Breast epithelium (tissue), 3 donors: ENCODE results near the gene TRAPPC1.

Experiments
- POLR2AphosphoS5 ChIP-seq, 3 donors: sonication (generic); formaldehyde crosslinking; IDR thresholded peaks; one replicate each; pipeline ENCODE4 v1.6.1; 2017; ENCODE audit warnings: antibody characterized with exemption in 3 of 3
- TF ChIP-seq, protein P1 (sequence below), 3 donors: fragments of 450-650 bp; IDR thresholded peaks; one replicate each; pipeline ENCODE4 v1.5.1; 2016 to 2017; ENCODE audit warnings: antibody characterized with exemption in 3 of 3, mild to moderate bottlenecking in 3 of 3, moderate library complexity in 3 of 3

DNA sequence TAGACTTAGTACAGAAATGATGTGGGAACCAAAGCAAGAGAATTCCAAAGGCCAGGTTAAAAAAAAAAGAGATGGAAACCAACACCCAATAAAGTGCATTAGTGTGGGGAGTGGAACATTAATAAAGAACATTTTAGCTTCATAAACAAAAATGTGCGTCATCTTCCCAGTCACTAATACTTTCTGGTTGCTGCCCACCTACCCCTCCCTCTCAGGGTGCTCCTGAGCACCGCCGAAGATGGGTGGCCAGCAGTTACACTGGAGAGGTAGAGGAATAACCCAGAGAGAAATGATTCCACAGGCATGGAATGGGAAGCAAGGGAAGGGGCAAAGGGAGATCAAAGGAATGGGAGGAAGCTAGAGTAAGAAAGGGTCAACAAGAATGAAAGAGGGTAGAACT lies 49.1 kb downstream of the TRAPPC1 start:
- TF ChIP-seq, protein P1, sequence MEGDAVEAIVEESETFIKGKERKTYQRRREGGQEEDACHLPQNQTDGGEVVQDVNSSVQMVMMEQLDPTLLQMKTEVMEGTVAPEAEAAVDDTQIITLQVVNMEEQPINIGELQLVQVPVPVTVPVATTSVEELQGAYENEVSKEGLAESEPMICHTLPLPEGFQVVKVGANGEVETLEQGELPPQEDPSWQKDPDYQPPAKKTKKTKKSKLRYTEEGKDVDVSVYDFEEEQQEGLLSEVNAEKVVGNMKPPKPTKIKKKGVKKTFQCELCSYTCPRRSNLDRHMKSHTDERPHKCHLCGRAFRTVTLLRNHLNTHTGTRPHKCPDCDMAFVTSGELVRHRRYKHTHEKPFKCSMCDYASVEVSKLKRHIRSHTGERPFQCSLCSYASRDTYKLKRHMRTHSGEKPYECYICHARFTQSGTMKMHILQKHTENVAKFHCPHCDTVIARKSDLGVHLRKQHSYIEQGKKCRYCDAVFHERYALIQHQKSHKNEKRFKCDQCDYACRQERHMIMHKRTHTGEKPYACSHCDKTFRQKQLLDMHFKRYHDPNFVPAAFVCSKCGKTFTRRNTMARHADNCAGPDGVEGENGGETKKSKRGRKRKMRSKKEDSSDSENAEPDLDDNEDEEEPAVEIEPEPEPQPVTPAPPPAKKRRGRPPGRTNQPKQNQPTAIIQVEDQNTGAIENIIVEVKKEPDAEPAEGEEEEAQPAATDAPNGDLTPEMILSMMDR (IDR thresholded peaks at IDR 0.05): no peak
- TF ChIP-seq POLR2AphosphoS5 (IDR thresholded peaks at IDR 0.05): no peak
